Ectodermal cell (in vitro differentiated cells): Measurements from ENCODE around the gene RPL21.
"Not testable (repeated sequence)": the region's sequence is repeated elsewhere in the genome, so short reads cannot be mapped to it uniquely, and the experiment has no call there.

Experiments
- H3K27ac ChIP-seq: 2 replicates; pipeline ENCODE4 v1.7.0; 2013; ENCODE audit warnings: mild to moderate bottlenecking, low read depth, low read length; ENCODE audit not compliant: insufficient read depth, poor library complexity, severe bottlenecking
- H3K27me3 ChIP-seq: 2 replicates; pipeline ENCODE4 v1.7.0; 2013; ENCODE audit warnings: mild to moderate bottlenecking, low read length; ENCODE audit not compliant: insufficient read depth, control insufficient read depth, poor library complexity, severe bottlenecking
- H3K36me3 ChIP-seq: one replicate; pipeline ENCODE4 v1.7.0; 2013; ENCODE audit warnings: low read length; ENCODE audit not compliant: control insufficient read depth, insufficient read depth
- H3K4me1 ChIP-seq: one replicate; pipeline ENCODE4 v1.7.0; 2013; ENCODE audit warnings: low read length; ENCODE audit not compliant: control insufficient read depth, insufficient read depth
- H3K4me3 ChIP-seq: 2 replicates; pipeline ENCODE4 v1.7.0; 2013; ENCODE audit warnings: low read depth, low read length, control low read depth; ENCODE audit not compliant: insufficient read depth
- H3K9me3 ChIP-seq: 2 replicates; pipeline ENCODE4 v1.7.0; 2013; ENCODE audit warnings: mild to moderate bottlenecking, low read length, moderate library complexity; ENCODE audit not compliant: control insufficient read depth
- WGBS, 2 experiments: methylation state at CpG; one replicate each; pipeline ENCODE4 v1.1.7; 2013; ENCODE audit warnings: missing lambda C conversion rate in 2 of 2; 5-methylcytosine and 5-hydroxymethylcytosine counted together

RPL21 gene

DNA sequence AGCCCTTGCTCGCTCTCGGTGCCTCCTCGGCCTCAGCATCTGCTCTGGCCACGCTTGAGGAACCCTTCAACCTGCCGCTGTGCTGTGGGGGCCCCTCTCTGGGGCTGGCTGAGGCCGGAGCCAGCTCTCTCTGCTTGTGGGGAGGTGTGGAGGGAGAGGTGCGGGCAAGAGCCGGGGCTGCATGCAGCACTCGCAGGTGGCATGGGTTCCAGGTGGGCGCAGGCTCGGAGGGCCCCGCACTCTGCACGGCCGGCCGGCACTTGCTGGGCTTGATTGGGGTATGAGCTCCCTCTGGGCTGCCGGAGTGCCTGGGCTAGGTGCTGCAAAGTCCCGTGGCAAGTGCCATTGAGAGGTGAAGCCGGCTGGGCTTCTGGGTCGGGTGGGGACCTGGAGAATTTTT, 31.7 kb upstream of the RPL21 start:
- no peaks in the 10 kb centered on the region for H3K9me3 ChIP-seq
- H3K4me3 ChIP-seq = no peak overlapping the region
- WGBS, 2 experiments = 90 to 91% methylated on average over 19 of the region's 19 CpGs
- H3K27me3 ChIP-seq = peaks cover 3% of the 10 kb centered on the region
- no peaks in the 10 kb centered on the region for H3K36me3 ChIP-seq
- no peak overlapping the region for H3K27ac ChIP-seq
- no peaks in the 10 kb centered on the region for H3K4me1 ChIP-seq

DNA sequence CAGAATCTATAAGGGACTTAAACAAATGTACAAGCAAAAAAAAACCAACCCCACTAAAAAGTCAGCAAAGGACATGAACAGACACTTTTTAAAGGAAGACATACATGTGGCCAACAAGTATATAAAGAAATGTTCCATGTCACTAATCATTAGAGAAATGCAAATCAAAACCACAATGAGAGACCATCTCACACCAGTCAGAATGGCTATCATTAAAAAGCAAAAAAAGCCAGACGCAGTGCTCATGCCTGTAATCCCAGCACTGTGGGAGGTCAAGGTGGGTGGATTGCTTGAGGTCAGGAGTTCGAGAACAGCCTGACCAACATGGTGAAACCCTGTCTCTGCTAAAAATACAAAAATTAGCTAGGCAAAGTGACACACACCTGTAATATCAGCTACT, 29.3 kb upstream of the RPL21 start:
- H3K27me3 ChIP-seq, H3K4me3 ChIP-seq, H3K27ac ChIP-seq, H3K9me3 ChIP-seq, H3K4me1 ChIP-seq, H3K36me3 ChIP-seq: not testable (repeated sequence)
- WGBS, 2 experiments = 77 to 90% methylated on average over 2 of the region's 2 CpGs

DNA sequence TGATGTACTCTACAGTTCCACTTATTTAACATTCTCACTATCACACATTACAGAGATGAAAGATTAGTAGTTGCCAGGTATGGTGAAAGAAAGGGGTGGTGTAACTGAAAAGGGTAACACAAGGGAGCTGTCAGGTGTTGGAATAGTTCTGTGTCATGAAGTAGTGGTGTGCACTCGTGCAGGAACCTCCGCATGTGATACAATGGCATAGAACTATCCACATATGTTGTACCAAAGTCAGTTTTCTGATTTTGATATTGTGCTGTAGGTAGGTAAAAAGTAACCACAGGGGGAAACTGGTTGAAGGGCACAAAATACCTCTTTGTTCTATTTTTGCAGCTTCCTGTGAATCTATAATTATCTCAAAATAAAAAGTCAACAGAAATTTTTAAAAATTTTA, 24.4 kb upstream of the RPL21 start:
- H3K4me3 ChIP-seq = no peak overlapping the region
- H3K36me3 ChIP-seq = no peaks in the 10 kb centered on the region
- no peaks in the 10 kb centered on the region for H3K9me3 ChIP-seq
- 89 to 94% methylated on average over 2 of the region's 2 CpGs for WGBS, 2 experiments
- no peak overlapping the region for H3K27ac ChIP-seq
- peaks cover 3% of the 10 kb centered on the region for H3K27me3 ChIP-seq
- no peaks in the 10 kb centered on the region for H3K4me1 ChIP-seq

DNA sequence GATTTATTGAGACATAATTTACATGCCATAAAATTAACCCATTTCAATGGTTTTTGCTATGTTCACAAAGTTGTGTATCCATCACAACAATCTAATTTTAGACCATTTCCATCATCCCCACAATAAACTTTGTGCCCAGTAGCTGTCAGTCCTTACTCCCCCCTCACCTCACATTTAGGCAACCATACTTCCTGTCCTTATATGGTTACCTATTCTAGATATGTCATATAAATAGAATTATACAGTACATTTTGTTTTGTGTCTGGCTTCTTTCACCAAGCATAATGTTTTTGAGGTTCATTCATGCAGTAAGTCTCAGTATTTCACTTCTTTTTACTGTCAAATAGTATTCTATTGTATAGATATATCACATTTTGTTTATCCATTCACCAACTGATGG, 23.2 kb upstream of the RPL21 start:
- H3K27ac ChIP-seq = no peak overlapping the region
- H3K4me3 ChIP-seq = no peak overlapping the region
- H3K36me3 ChIP-seq = no peaks in the 10 kb centered on the region
- H3K9me3 ChIP-seq = no peaks in the 10 kb centered on the region
- H3K27me3 ChIP-seq = peaks cover 3% of the 10 kb centered on the region
- H3K4me1 ChIP-seq = no peaks in the 10 kb centered on the region

DNA sequence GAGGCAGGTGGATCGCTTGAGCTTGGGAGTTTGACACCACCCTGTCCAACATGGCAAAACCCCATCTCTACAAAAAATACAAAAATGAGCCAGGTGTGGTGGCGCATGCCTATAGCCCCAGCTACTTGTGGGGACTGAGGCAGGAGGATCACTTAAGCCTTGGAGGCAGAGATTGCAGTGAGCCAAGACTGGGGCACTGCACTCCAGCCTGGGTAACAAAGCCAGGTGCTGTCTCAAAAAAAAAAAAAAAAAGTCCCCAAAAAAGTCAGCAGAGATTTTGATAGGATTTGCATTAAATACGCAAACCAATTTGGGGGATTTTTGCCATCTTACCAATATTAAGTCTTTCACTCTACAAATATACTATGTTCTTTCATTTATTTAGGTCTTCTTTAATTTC, 21.7 kb upstream of the RPL21 start:
- H3K27ac ChIP-seq = no peak overlapping the region
- no peaks in the 10 kb centered on the region for H3K9me3 ChIP-seq
- H3K36me3 ChIP-seq = no peaks in the 10 kb centered on the region
- WGBS, 2 experiments = 97 to 98% methylated on average over 2 to 3 of the region's 3 CpGs
- H3K4me1 ChIP-seq = no peaks in the 10 kb centered on the region
- no peaks in the 10 kb centered on the region for H3K27me3 ChIP-seq
- no peak overlapping the region for H3K4me3 ChIP-seq

DNA sequence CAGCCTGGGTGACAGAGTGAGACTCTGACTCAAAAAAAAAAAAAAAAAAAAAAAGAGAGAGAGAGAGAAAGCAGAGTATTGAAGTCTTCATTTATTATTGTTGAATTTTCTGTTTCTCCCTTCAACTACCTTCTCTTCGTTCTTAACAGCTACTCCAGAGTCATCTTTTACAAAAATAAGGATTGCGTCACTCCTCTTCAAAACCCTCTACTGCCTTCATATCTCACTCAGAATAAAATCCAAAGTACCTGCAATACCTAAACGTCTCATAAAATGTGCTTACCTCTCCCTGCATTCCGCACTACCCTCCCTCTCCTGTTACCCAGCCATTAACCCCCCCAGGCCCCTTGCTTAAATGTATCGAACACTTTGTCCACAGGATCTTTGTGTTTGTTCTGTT, 17.4 kb upstream of the RPL21 start:
- WGBS, 2 experiments = 94 to 96% methylated on average over 5 of the region's 5 CpGs
- Histone ChIP-seq H3K27me3 (no peaks in the 10 kb centered on the region), H3K4me3 (no peak overlapping the region), H3K4me1 (no peaks in the 10 kb centered on the region), H3K27ac (no peak overlapping the region), H3K9me3 (no peaks in the 10 kb centered on the region), H3K36me3 (no peaks in the 10 kb centered on the region)

DNA sequence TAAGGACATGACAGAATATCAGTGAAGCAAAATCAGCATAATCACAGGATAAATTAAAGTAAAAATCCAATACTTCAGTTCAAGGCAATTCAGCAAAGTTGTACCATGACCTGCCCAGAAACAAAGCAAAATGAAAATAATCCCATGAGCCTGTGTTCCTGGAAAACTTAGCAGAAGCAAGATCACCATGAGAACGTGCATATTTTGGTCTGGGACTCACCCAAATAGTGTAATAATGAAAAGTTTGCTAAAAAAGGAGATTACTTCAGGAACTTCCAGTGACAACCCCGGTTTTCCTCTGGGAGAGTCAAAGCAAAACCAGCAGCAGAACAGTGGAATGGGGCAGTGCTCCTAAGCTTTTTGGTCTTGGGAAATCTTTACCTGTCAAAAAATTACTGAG, 14.9 kb upstream of the RPL21 start:
- Histone ChIP-seq H3K27me3 (no peaks in the 10 kb centered on the region), H3K4me1 (no peaks in the 10 kb centered on the region), H3K9me3 (no peaks in the 10 kb centered on the region), H3K27ac (no peak overlapping the region), H3K36me3 (no peaks in the 10 kb centered on the region), H3K4me3 (no peak overlapping the region)
- 81 to 87% methylated on average over 2 of the region's 2 CpGs for WGBS, 2 experiments

DNA sequence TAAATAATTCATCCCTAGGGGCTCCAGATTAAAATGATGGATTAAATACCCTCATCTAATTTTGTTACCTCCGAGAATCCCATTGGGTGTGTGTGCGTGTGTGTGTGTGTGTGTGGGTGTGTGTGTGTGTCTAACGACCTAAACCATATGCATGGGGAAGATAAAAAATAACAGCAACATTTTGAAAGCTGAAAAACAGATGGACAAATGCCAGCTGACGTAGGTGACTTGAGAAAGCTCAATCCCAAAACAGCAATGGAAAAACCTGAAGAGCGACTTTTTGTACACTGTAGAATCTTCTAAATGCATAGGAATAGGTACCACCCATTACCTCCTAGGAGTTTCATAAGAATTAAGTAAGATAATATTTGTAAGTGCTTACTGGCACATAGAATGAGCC, 8.7 kb upstream of the RPL21 start:
- Histone ChIP-seq H3K4me3 (no peak overlapping the region), H3K36me3 (no peaks in the 10 kb centered on the region), H3K9me3 (no peaks in the 10 kb centered on the region), H3K27me3 (no peaks in the 10 kb centered on the region), H3K27ac (no peak overlapping the region), H3K4me1 (no peaks in the 10 kb centered on the region)
- WGBS, 2 experiments = 92 to 94% methylated on average over 4 to 5 of the region's 5 CpGs

DNA sequence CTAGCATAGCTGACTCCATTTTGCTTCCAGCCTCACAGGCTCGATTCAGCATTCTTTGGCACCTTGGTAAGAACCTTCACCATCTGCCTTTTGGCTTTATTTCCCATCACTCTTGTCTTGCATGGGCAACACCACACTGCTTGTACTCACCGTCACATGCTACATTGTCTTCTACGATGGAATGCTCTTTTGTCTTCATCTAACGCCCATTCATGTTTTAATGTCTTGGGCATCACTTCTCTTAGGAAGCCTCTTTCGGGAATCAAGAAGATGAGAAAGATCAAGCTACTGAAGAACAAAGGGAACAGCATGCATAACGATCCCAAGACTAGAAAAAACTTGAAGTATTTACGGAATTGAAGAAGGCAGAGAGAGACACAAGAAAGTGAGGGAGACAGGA, 5.7 kb upstream of the RPL21 start:
- 55 to 62% methylated on average over 7 of the region's 7 CpGs for WGBS, 2 experiments
- no peak overlapping the region for H3K4me3 ChIP-seq
- no peaks in the 10 kb centered on the region for H3K9me3 ChIP-seq
- no peaks in the 10 kb centered on the region for H3K4me1 ChIP-seq
- H3K27me3 ChIP-seq = no peaks in the 10 kb centered on the region
- H3K27ac ChIP-seq = no peak overlapping the region
- no peaks in the 10 kb centered on the region for H3K36me3 ChIP-seq

DNA sequence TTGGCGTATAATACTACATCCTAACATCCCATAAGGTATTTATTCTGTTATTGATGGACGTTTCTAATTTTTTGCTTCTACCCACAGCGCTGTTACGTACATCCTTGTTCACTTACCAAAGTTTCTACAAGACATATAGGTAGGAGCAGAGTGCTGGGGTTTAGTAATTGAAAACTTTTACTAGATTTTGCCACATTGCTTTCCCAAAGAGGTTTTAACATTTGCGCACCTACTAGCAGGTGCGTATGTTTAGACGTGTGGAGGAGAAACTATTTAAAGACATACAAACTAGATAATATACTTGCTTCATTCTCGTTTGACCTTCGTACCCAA, 559 bp upstream of the RPL21 start:
- Histone ChIP-seq H3K27ac (no peak overlapping the region), H3K4me1 (peaks cover 3% of the 10 kb centered on the region), H3K27me3 (no peaks in the 10 kb centered on the region), H3K9me3 (no peaks in the 10 kb centered on the region), H3K36me3 (no peaks in the 10 kb centered on the region), H3K4me3 (peak overlapping the region; percentile 83)
- 0% methylated on average over 5 of the region's 9 CpGs for WGBS, 2 experiments

DNA sequence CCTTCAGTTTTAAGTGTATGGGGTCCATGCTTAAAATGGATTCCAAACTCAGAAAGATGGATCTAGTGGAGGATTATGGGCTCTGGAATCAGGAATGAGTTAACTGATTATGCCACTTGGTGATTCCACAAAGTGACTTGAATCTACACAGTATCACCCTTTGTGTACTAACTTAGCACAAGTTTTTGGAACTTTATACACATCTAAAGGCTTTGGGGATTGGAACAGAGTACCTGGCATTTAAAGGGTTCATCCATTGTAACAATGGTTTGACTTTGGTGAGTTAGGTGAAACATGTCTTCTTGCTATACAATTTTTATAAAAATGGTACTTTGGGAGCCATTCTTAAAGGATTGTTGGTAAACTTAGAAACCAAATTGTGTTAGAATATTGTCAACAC, 1.1 kb downstream of the RPL21 start:
- Histone ChIP-seq H3K27me3 (no peaks in the 10 kb centered on the region), H3K4me1 (peaks cover 3% of the 10 kb centered on the region), H3K9me3 (no peaks in the 10 kb centered on the region), H3K27ac (no peak overlapping the region), H3K4me3 (peak overlapping the region; percentile 83), H3K36me3 (peaks cover 4% of the 10 kb centered on the region)
